Smooth muscle cell (in vitro differentiated cells): ENCODE data around the gene ISOC2. TPM values are rescaled to one million over a fixed set of nuclear protein-coding genes. Genes with fewer than 3 reads are reported as not detected.

Experiments
- DNase-seq: peaks from one replicate; lab custom pipeline; 2025; ENCODE audit not compliant: unreplicated experiment; lab: John Stamatoyannopoulos, UW
- H2AFZ ChIP-seq: fragments of 200-600 bp; sonication (generic); 2 replicates; pipeline ENCODE4 v1.6.0; 2016; ENCODE audit warnings: antibody characterized with exemption, low read depth, mild to moderate bottlenecking
- H3F3A ChIP-seq: fragments of 200-600 bp; sonication (generic); 2 replicates; pipeline ENCODE4 v1.6.0; 2017; ENCODE audit warnings: antibody characterized with exemption, low read depth
- H3K27ac ChIP-seq: fragments of 200-600 bp; sonication (generic); 2 replicates; pipeline ENCODE4 v1.5.1; 2016; ENCODE audit warnings: low read depth, mild to moderate bottlenecking
- H3K27me3 ChIP-seq: fragments of 200-600 bp; sonication (generic); 2 replicates; pipeline ENCODE4 v1.6.1; 2016; ENCODE audit warnings: low read depth, mild to moderate bottlenecking
- H3K36me3 ChIP-seq: fragments of 200-600 bp; sonication (generic); 2 replicates; pipeline ENCODE4 v1.5.1; 2016; ENCODE audit warnings: low read depth
- H3K4me1 ChIP-seq: fragments of 200-600 bp; sonication (generic); 2 replicates; pipeline ENCODE4 v1.5.1; 2016; ENCODE audit warnings: low read depth
- H3K4me2 ChIP-seq: fragments of 200-600 bp; sonication (generic); 2 replicates; pipeline ENCODE4 v1.6.0; 2016; ENCODE audit warnings: mild to moderate bottlenecking
- H3K4me3 ChIP-seq: fragments of 200-600 bp; sonication (generic); 2 replicates; pipeline ENCODE4 v1.5.1; 2016; ENCODE audit warnings: mild to moderate bottlenecking
- H3K79me2 ChIP-seq: fragments of 200-600 bp; sonication (generic); 2 replicates; pipeline ENCODE4 v1.6.0; 2016; ENCODE audit warnings: low read depth, mild to moderate bottlenecking
- H3K9ac ChIP-seq: fragments of 200-600 bp; sonication (generic); 2 replicates; pipeline ENCODE4 v1.6.0; 2016; ENCODE audit warnings: low read depth
- H3K9me3 ChIP-seq: fragments of 200-600 bp; sonication (generic); replicated peaks from 2 replicates; pipeline ENCODE4 v1.5.1; 2016; ENCODE audit warnings: low read depth
- H4K20me1 ChIP-seq: fragments of 200-600 bp; sonication (generic); 2 replicates; pipeline ENCODE4 v1.6.0; 2016; ENCODE audit warnings: low read depth
- WGBS: methylation state at CpG from one replicate; pipeline ENCODE4 v1.1.7; 2016; ENCODE audit warnings: low lambda C conversion rate; 5-methylcytosine and 5-hydroxymethylcytosine counted together
- polyA plus RNA-seq: library from polyadenylated mRNA; unstranded; fragments of >200 nt; fragmentation: Nextera tagmentation; extraction: Ambion mirVana; gene quantifications from 2 replicates; pipeline ENCODE4 v1.2.1, GENCODE V29; 2016
- total RNA-seq: library from RNA; depleted of rRNA; stranded (reverse); fragments of >200 nt; gene quantifications from 2 replicates; pipeline ENCODE4 v1.2.3, GENCODE V29; 2014
- TF ChIP-seq, protein P1 (sequence below): fragments of 200-600 bp; sonication (generic); IDR thresholded peaks from 2 replicates; pipeline ENCODE4 v1.5.1; 2017; ENCODE audit warnings: borderline replicate concordance, mild to moderate bottlenecking, antibody characterized with exemption; ENCODE audit not compliant: insufficient read depth, poor library complexity, severe bottlenecking

ISOC2 gene
- total and polyA plus RNA-seq, 2 experiments from 2014 or later: 56.5 to 61.4 TPM

- Histone ChIP-seq H3K27me3 (no peaks in the 10 kb centered on the region), H3K4me2 (no peak overlapping the region), H3K27ac (peak overlapping the region; percentile 47), H3K79me2 (peaks cover 10% of the 10 kb centered on the region), H3K4me1 (peaks cover 16% of the 10 kb centered on the region), H4K20me1 (no peaks in the 10 kb centered on the region), H3K9ac (no peak overlapping the region), H3K36me3 (no peaks in the 10 kb centered on the region), H3K9me3 (no peaks in the 10 kb centered on the region), H3K4me3 (no peak overlapping the region), H2AFZ (no peak overlapping the region), H3F3A (no peaks in the 10 kb centered on the region)
- WGBS: 57% methylated on average over 16 of the region's 16 CpGs
- TF ChIP-seq, protein P1, sequence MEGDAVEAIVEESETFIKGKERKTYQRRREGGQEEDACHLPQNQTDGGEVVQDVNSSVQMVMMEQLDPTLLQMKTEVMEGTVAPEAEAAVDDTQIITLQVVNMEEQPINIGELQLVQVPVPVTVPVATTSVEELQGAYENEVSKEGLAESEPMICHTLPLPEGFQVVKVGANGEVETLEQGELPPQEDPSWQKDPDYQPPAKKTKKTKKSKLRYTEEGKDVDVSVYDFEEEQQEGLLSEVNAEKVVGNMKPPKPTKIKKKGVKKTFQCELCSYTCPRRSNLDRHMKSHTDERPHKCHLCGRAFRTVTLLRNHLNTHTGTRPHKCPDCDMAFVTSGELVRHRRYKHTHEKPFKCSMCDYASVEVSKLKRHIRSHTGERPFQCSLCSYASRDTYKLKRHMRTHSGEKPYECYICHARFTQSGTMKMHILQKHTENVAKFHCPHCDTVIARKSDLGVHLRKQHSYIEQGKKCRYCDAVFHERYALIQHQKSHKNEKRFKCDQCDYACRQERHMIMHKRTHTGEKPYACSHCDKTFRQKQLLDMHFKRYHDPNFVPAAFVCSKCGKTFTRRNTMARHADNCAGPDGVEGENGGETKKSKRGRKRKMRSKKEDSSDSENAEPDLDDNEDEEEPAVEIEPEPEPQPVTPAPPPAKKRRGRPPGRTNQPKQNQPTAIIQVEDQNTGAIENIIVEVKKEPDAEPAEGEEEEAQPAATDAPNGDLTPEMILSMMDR: no peak
- DNase-seq: no peak
Measured at GRCh38 chr19:55473225-55474012, 12.0 kb upstream of the ISOC2 start.

- Histone ChIP-seq H3K4me3 (no peak overlapping the region), H3K9ac (no peak overlapping the region), H3K36me3 (no peaks in the 10 kb centered on the region), H3K9me3 (no peaks in the 10 kb centered on the region), H3F3A (peaks cover under 1% of the 10 kb centered on the region), H4K20me1 (no peaks in the 10 kb centered on the region), H3K4me1 (peaks cover 10% of the 10 kb centered on the region), H3K4me2 (no peak overlapping the region), H3K27me3 (no peaks in the 10 kb centered on the region), H3K27ac (no peak overlapping the region), H2AFZ (no peak overlapping the region), H3K79me2 (peaks cover 2% of the 10 kb centered on the region)
- 85% methylated on average over 8 of the region's 8 CpGs for WGBS
- DNase-seq: no peak
- TF ChIP-seq, protein P1: no peak
Measured at GRCh38 chr19:55472463-55472862, 11.0 kb upstream of the ISOC2 start.

DNA sequence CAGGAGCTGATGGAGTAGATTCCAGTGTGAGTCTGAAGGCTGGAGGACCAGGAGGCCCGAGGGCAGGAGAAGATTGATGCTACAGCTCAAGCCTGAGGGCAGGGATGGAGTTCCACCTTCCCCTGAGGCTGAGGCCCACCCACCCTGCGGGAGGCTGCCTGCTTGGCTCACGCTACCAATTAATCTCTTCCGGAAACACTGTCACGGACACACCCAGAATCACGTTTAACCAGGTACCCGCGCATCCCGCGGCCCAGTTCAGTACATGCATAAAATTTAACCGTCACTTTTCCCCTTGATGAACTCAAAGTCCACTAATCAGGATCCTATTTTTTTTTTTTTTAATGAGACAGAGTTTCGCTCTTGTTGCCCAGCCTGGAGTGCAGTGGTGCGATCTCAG is 9.8 kb upstream of the ISOC2 start:
- Histone ChIP-seq H3K4me2 (no peak overlapping the region), H3K4me3 (no peak overlapping the region), H3K9ac (no peak overlapping the region), H3K9me3 (no peaks in the 10 kb centered on the region), H3K27me3 (no peaks in the 10 kb centered on the region), H2AFZ (no peak overlapping the region), H4K20me1 (no peaks in the 10 kb centered on the region), H3K27ac (no peak overlapping the region), H3K36me3 (no peaks in the 10 kb centered on the region), H3F3A (peaks cover 8% of the 10 kb centered on the region), H3K4me1 (peaks cover 7% of the 10 kb centered on the region), H3K79me2 (no peaks in the 10 kb centered on the region)
- 94% methylated on average over 13 of the region's 13 CpGs for WGBS
- DNase-seq: no peak
- TF ChIP-seq, protein P1: no peak

GRCh38 chr19:55468054-55468393 is 6.6 kb upstream of the ISOC2 start:
- no peak overlapping the region for H3K9ac ChIP-seq
- H4K20me1 ChIP-seq: no peaks in the 10 kb centered on the region
- DNase-seq: no peak
- H3K36me3 ChIP-seq: no peaks in the 10 kb centered on the region
- H3K9me3 ChIP-seq: no peaks in the 10 kb centered on the region
- no peaks in the 10 kb centered on the region for H3K4me1 ChIP-seq
- H3K4me2 ChIP-seq: peak overlapping the region; percentile 52
- peaks cover 12% of the 10 kb centered on the region for H3F3A ChIP-seq
- peaks cover 8% of the 10 kb centered on the region for H3K27me3 ChIP-seq
- no peak overlapping the region for H2AFZ ChIP-seq
- H3K4me3 ChIP-seq: no peak overlapping the region
- 24% methylated on average over 4 of the region's 4 CpGs for WGBS
- TF ChIP-seq, protein P1: no peak
- no peak overlapping the region for H3K27ac ChIP-seq
- no peaks in the 10 kb centered on the region for H3K79me2 ChIP-seq
